Activated B cell treated with CpG ODN at 0.5 μM for 24 hours (primary cell): ENCODE data around the gene WNT4. TPM values are rescaled to one million over a fixed set of nuclear protein-coding genes. Genes with fewer than 3 reads are reported as not detected.

Experiments
- ATAC-seq: fragments of 200-7000 bp; cut with Tn5 transposase; one replicate; pipeline ENCODE4 v1.10.0; 2021; ENCODE audit warnings: low read depth, mild to moderate bottlenecking, moderate library complexity
- CTCF ChIA-PET: fragments of 350-600 bp; sonication (Branson Sonifier 250); formaldehyde crosslinking; loops from one replicate; lab custom pipeline; 2021; ENCODE audit warnings: antibody characterized with exemption; lab: Charles Lee
- POLR2A ChIA-PET: fragments of 350-600 bp; sonication (Branson Sonifier 250); formaldehyde crosslinking; loops from one replicate; lab custom pipeline; 2021; ENCODE audit warnings: antibody characterized with exemption; lab: Charles Lee
- DNase-seq: peaks from one replicate; pipeline ENCODE4 v3.0.0; 2022
- H3K27ac Mint-ChIP-seq: one replicate; pipeline ENCODE4 v1.8.0; 2020; ENCODE audit warnings: mixed read lengths
- H3K27me3 Mint-ChIP-seq: one replicate; pipeline ENCODE4 v1.8.0; 2021; ENCODE audit warnings: mixed read lengths
- H3K36me3 Mint-ChIP-seq: one replicate; pipeline ENCODE4 v1.8.0; 2021; ENCODE audit warnings: low read depth, mixed read lengths
- H3K4me1 Mint-ChIP-seq: one replicate; pipeline ENCODE4 v1.8.0; 2021; ENCODE audit warnings: mixed read lengths
- H3K4me3 Mint-ChIP-seq: one replicate; pipeline ENCODE4 v1.8.0; 2020; ENCODE audit warnings: mild to moderate bottlenecking, mixed read lengths
- H3K9me3 Mint-ChIP-seq: one replicate; pipeline ENCODE4 v1.8.0; 2020; ENCODE audit warnings: mixed read lengths
- CTCF ChIP-seq: fragments of 200-600 bp; IDR thresholded peaks from one replicate; pipeline ENCODE4 v1.8.0; 2022; ENCODE audit warnings: antibody characterized with exemption, mild to moderate bottlenecking
- intact Hi-C: fragments of 100-400 bp; cut with micrococcal nuclease; formaldehyde crosslinking; loops from one replicate; pipeline ENCODE4 v1.15.1; 2024
- total RNA-seq: library from RNA; stranded (reverse); gene quantifications from 2 replicates; pipeline ENCODE4 v1.2.3, GENCODE V29; 2022

WNT4 gene
- total RNA-seq, 1 donor from 2014 or later, result 7.9 TPM

DNA sequence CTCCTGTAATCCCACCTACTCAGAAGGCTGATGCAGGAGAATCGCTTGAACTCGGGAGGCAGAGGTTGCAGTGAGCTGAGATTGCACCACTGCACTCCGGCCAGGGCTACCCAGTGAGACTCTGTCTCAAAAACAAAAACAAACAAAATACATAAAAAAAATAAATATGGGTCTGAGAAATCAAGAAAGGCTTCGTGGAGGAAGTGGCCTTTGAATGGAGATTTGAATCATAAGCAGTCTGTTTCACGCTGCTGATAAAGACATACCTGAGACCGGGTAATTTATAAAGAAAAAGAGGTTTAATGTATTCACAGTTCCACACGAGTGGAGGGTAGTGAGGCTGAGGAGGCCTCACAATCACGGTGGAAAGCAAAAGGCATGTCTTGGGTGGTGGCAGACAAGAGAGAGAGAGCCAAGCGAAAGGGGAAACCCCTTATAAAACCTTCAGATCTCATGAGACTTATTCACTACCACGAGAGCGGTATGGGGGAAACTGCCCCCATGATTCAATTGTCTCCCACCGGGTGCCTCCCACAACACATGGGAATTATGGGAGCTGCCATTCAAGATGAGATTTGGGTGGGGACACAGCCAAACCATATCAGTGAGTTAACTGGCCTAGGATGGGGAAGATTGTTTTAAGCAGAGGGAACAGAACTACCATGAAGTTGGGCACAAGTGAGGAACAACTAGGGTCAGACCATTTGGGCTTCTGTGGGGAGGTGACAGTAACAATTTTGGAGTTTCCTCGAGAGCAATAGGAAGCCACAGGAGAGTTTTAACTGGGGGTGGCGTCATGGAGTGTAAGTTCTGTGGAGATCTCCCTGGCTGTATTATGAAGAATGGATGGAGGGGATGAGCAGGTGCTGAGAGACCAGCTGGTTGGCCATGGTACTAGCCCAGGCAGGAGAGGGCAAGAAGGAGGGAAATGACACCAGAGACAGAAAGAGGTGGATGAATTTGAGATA lies 22.2 kb upstream of the WNT4 start:
- intact Hi-C loops, result loop anchor here (1.0 kb wide), 1 partner anchor 12 kb away; no protein-coding TSS in a partner anchor
- DNase-seq (no peak), ATAC-seq (peak; percentile 88)
- no peaks in the 10 kb centered on the region for H3K36me3 Mint-ChIP-seq
- H3K4me3 Mint-ChIP-seq, result peak overlapping the region; percentile 8
- no peaks in the 10 kb centered on the region for H3K27me3 Mint-ChIP-seq
- peak overlapping the region; percentile 79 for H3K27ac Mint-ChIP-seq
- TF ChIP-seq CTCF, result no peak
- no peaks in the 10 kb centered on the region for H3K9me3 Mint-ChIP-seq
- H3K4me1 Mint-ChIP-seq, result peaks cover 36% of the 10 kb centered on the region
- POLR2A ChIA-PET, result interaction anchor here (0.9 to 1.1 kb wide), 2 partner anchors 12 to 20 kb away, joined by 3 to 6 read pairs; no protein-coding TSS in a partner anchor
- CTCF ChIA-PET, result no interaction called here

GRCh38 chr1:22163564-22163963 lies 20.7 kb upstream of the WNT4 start:
- ChIA-PET CTCF (no interaction called here), POLR2A (no interaction called here)
- Mint-ChIP-seq H3K27me3 (peaks cover 2% of the 10 kb centered on the region), H3K27ac (no peak overlapping the region), H3K9me3 (no peaks in the 10 kb centered on the region), H3K4me1 (peaks cover 34% of the 10 kb centered on the region), H3K36me3 (no peaks in the 10 kb centered on the region), H3K4me3 (no peak overlapping the region)
- ATAC-seq, result no peak
- no peak for DNase-seq
- no peak for TF ChIP-seq CTCF
- intact Hi-C loops, result no loop called here

DNA sequence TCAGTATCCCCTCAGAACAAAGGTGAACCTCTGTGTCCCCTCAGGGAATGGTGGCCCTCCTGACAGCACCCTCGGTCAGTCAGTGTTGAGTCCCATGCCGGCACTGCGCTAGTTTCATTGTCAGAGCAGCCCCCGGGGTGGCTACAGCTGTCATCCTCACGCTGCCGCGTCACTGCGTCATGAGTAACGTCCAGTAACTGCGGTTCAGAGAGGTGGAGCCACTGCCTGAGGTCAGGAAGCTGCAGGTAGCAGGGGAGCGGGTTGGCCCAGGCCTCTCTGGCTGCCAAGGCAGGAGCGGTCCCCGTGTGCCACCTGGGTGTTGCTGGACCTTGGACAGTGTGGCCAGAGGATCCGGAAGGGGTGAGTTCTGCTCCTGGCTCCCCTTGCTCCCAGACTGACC lies 20.2 kb upstream of the WNT4 start:
- POLR2A ChIA-PET, result no interaction called here
- peak overlapping the region; percentile 53 for H3K27ac Mint-ChIP-seq
- ATAC-seq (no peak), DNase-seq (no peak)
- H3K4me3 Mint-ChIP-seq, result no peak overlapping the region
- H3K9me3 Mint-ChIP-seq, result no peaks in the 10 kb centered on the region
- CTCF ChIA-PET, result no interaction called here
- H3K36me3 Mint-ChIP-seq, result no peaks in the 10 kb centered on the region
- H3K4me1 Mint-ChIP-seq, result peaks cover 31% of the 10 kb centered on the region
- peaks cover 3% of the 10 kb centered on the region for H3K27me3 Mint-ChIP-seq
- TF ChIP-seq CTCF, result no peak
- intact Hi-C loops, result no loop called here

DNA sequence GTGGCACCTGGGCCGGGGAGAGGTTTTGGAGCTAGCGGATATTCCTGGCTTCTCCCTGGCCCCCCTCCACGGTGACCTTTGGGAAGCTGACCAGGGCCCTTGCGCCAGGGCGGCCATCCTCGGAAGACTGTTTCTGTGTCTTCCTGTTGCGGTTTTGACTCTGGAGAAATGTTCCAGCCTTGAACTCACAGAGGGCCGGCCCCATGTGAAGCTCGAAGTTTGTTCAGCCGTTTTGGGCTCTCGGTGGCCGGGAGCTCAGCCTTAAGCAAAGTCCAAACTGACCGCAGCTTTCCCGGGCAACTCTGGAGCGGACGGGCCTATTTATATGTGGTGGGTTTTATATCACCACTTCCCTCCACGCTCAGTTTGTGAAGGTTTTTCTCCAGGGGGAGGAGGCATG lies 17.0 kb upstream of the WNT4 start:
- CTCF ChIA-PET, result no interaction called here
- POLR2A ChIA-PET, result no interaction called here
- intact Hi-C loops, result no loop called here
- no peaks in the 10 kb centered on the region for H3K9me3 Mint-ChIP-seq
- H3K27me3 Mint-ChIP-seq, result peaks cover 8% of the 10 kb centered on the region
- no peaks in the 10 kb centered on the region for H3K36me3 Mint-ChIP-seq
- no peak overlapping the region for H3K4me3 Mint-ChIP-seq
- no peak for DNase-seq
- H3K27ac Mint-ChIP-seq, result no peak overlapping the region
- H3K4me1 Mint-ChIP-seq, result peaks cover 10% of the 10 kb centered on the region
- ATAC-seq, result no peak
- no peak for TF ChIP-seq CTCF

DNA sequence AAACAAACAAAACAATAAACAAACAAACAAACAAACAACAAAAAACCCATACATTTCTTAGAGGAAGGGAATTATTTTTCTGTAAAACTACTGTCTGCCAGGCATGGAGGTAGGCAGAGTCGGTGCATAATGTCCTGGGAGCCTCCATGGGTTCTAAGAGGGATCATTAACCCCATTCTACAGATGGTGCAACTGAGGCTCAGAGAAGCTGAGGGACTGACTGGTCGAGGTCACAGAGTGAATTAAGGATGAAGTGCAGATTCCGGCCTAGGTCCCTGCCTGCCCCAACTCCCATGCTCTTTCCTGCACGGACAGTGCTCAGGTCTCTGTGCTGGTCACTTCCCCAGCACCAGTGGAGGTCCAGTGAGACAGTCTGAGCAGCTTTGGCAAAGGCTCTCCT lies 15.8 kb upstream of the WNT4 start:
- DNase-seq (no peak), ATAC-seq (no peak)
- intact Hi-C loops, result no loop called here
- no peaks in the 10 kb centered on the region for H3K9me3 Mint-ChIP-seq
- peaks cover 12% of the 10 kb centered on the region for H3K27me3 Mint-ChIP-seq
- H3K27ac Mint-ChIP-seq, result no peak overlapping the region
- TF ChIP-seq CTCF, result no peak
- H3K36me3 Mint-ChIP-seq, result no peaks in the 10 kb centered on the region
- ChIA-PET CTCF (no interaction called here), POLR2A (no interaction called here)
- H3K4me1 Mint-ChIP-seq, result peaks cover 4% of the 10 kb centered on the region
- no peak overlapping the region for H3K4me3 Mint-ChIP-seq
